ACC112 (cell line): ENCODE results near the gene SLC35A4.
"Not testable (repeated sequence)": the region's sequence is repeated elsewhere in the genome, so short reads cannot be mapped to it uniquely, and the experiment has no call there.

ENCODE experiments used
- H2AFZ ChIP-seq: fragments of 200-600 bp; sonication (generic); one replicate; pipeline ENCODE4 v1.6.0; 2017; ENCODE audit warnings: antibody characterized with exemption, low read length; ENCODE audit not compliant: unreplicated experiment
- H3K27ac ChIP-seq: fragments of 200-600 bp; sonication (generic); 2 replicates; pipeline ENCODE4 v1.5.1; 2014; ENCODE audit warnings: low read depth, mild to moderate bottlenecking, antibody characterized with exemption, low read length, moderate library complexity
- H3K27me3 ChIP-seq: fragments of 200-600 bp; sonication (generic); 2 replicates; pipeline ENCODE4 v1.6.1; 2014; ENCODE audit warnings: mild to moderate bottlenecking, antibody characterized with exemption, low read length, moderate library complexity, mixed read lengths; ENCODE audit not compliant: insufficient read depth
- H3K36me3 ChIP-seq: fragments of 200-600 bp; sonication (generic); 2 replicates; pipeline ENCODE4 v1.6.1; 2016; ENCODE audit warnings: mild to moderate bottlenecking, antibody characterized with exemption, low read length, moderate library complexity, mixed read lengths; ENCODE audit not compliant: insufficient read depth
- H3K4me1 ChIP-seq: fragments of 200-600 bp; sonication (generic); one replicate; pipeline ENCODE4 v1.6.1; 2016; ENCODE audit warnings: low read length, mixed read lengths; ENCODE audit not compliant: insufficient read depth, unreplicated experiment, control insufficient read depth
- H3K4me3 ChIP-seq: fragments of 200-600 bp; sonication (generic); 2 replicates; pipeline ENCODE4 v1.5.1; 2014; ENCODE audit warnings: mild to moderate bottlenecking, low read depth, low read length
- H3K79me2 ChIP-seq: fragments of 200-600 bp; sonication (generic); one replicate; pipeline ENCODE4 v1.6.0; 2016; ENCODE audit warnings: low read length; ENCODE audit not compliant: control insufficient read depth, unreplicated experiment, insufficient read depth

The SLC35A4 gene

GRCh38 chr5:140590861-140591260 is 26.2 kb downstream of the SLC35A4 start:
- H3K27ac ChIP-seq, result no peak overlapping the region
- no peak overlapping the region for H3K4me3 ChIP-seq
- no peaks in the 10 kb centered on the region for H3K27me3 ChIP-seq
- H3K36me3 ChIP-seq, result no peaks in the 10 kb centered on the region
- H2AFZ ChIP-seq, result no peak overlapping the region
- H3K4me1 ChIP-seq, result peaks cover 29% of the 10 kb centered on the region
- H3K79me2 ChIP-seq, result no peaks in the 10 kb centered on the region

GRCh38 chr5:140591747-140592372 is 27.2 kb downstream of the SLC35A4 start:
- no peaks in the 10 kb centered on the region for H3K79me2 ChIP-seq
- no peak overlapping the region for H2AFZ ChIP-seq
- peaks cover 31% of the 10 kb centered on the region for H3K4me1 ChIP-seq
- no peak overlapping the region for H3K4me3 ChIP-seq
- H3K27ac ChIP-seq, result no peak overlapping the region
- H3K36me3 ChIP-seq, result no peaks in the 10 kb centered on the region
- H3K27me3 ChIP-seq, result no peaks in the 10 kb centered on the region

- not testable (repeated sequence) for H3K79me2 ChIP-seq, H3K4me3 ChIP-seq, H3K27me3 ChIP-seq, H3K27ac ChIP-seq, H3K36me3 ChIP-seq, H2AFZ ChIP-seq
- peaks cover 31% of the 10 kb centered on the region for H3K4me1 ChIP-seq
Measured at GRCh38 chr5:140593070-140593469, 28.4 kb downstream of the SLC35A4 start.

- no peak overlapping the region for H3K4me3 ChIP-seq
- H3K4me1 ChIP-seq, result peaks cover 24% of the 10 kb centered on the region
- no peaks in the 10 kb centered on the region for H3K79me2 ChIP-seq
- no peak overlapping the region for H3K27ac ChIP-seq
- no peaks in the 10 kb centered on the region for H3K36me3 ChIP-seq
- no peak overlapping the region for H2AFZ ChIP-seq
- no peaks in the 10 kb centered on the region for H3K27me3 ChIP-seq
Measured at GRCh38 chr5:140594169-140594568, 29.5 kb downstream of the SLC35A4 start.

GRCh38 chr5:140595538-140596300 is 31.1 kb downstream of the SLC35A4 start:
- Histone ChIP-seq H3K27ac (no peak overlapping the region), H3K4me1 (peaks cover 15% of the 10 kb centered on the region), H3K79me2 (no peaks in the 10 kb centered on the region), H3K4me3 (no peak overlapping the region), H3K27me3 (no peaks in the 10 kb centered on the region), H2AFZ (no peak overlapping the region), H3K36me3 (no peaks in the 10 kb centered on the region)

- Histone ChIP-seq H3K4me1 (peaks cover 15% of the 10 kb centered on the region), H2AFZ (no peak overlapping the region), H3K4me3 (no peak overlapping the region), H3K27ac (no peak overlapping the region), H3K27me3 (no peaks in the 10 kb centered on the region), H3K79me2 (no peaks in the 10 kb centered on the region), H3K36me3 (no peaks in the 10 kb centered on the region)
Measured at GRCh38 chr5:140596321-140596741, 31.7 kb downstream of the SLC35A4 start.

GRCh38 chr5:140598836-140599235 is 34.2 kb downstream of the SLC35A4 start:
- peaks cover 18% of the 10 kb centered on the region for H3K4me1 ChIP-seq
- H3K4me3 ChIP-seq, result no peak overlapping the region
- no peaks in the 10 kb centered on the region for H3K36me3 ChIP-seq
- H3K27ac ChIP-seq, result no peak overlapping the region
- H3K27me3 ChIP-seq, result no peaks in the 10 kb centered on the region
- H2AFZ ChIP-seq, result no peak overlapping the region
- no peaks in the 10 kb centered on the region for H3K79me2 ChIP-seq

- H3K36me3 ChIP-seq, result no peaks in the 10 kb centered on the region
- H3K27me3 ChIP-seq, result no peaks in the 10 kb centered on the region
- H3K79me2 ChIP-seq, result no peaks in the 10 kb centered on the region
- H3K4me3 ChIP-seq, result no peak overlapping the region
- peaks cover 18% of the 10 kb centered on the region for H3K4me1 ChIP-seq
- H2AFZ ChIP-seq, result no peak overlapping the region
- no peak overlapping the region for H3K27ac ChIP-seq
Measured at GRCh38 chr5:140600096-140600495, 35.5 kb downstream of the SLC35A4 start.

GRCh38 chr5:140602147-140602546 is 37.5 kb downstream of the SLC35A4 start:
- Histone ChIP-seq H3K4me1 (peaks cover 12% of the 10 kb centered on the region), H3K27me3 (no peaks in the 10 kb centered on the region), H3K27ac (no peak overlapping the region), H2AFZ (no peak overlapping the region), H3K36me3 (no peaks in the 10 kb centered on the region), H3K79me2 (no peaks in the 10 kb centered on the region), H3K4me3 (no peak overlapping the region)

GRCh38 chr5:140603446-140603698 is 38.7 kb downstream of the SLC35A4 start:
- not testable (repeated sequence) for H2AFZ ChIP-seq, H3K79me2 ChIP-seq, H3K4me3 ChIP-seq, H3K27me3 ChIP-seq, H3K27ac ChIP-seq, H3K36me3 ChIP-seq
- H3K4me1 ChIP-seq, result peaks cover 13% of the 10 kb centered on the region

GRCh38 chr5:140603734-140604133 is 39.1 kb downstream of the SLC35A4 start:
- Histone ChIP-seq H3K27ac (no peak overlapping the region), H3K4me1 (peaks cover 16% of the 10 kb centered on the region)

More at GRCh38 chr5:140603734-140604133, 39.1 kb downstream of the SLC35A4 start:
- no peak overlapping the region for H2AFZ ChIP-seq
- H3K36me3 ChIP-seq, result no peaks in the 10 kb centered on the region
- no peak overlapping the region for H3K4me3 ChIP-seq
- no peaks in the 10 kb centered on the region for H3K79me2 ChIP-seq
- H3K27me3 ChIP-seq, result no peaks in the 10 kb centered on the region
